GM12891 (cell line): Measurements from ENCODE around the gene THOC5.

Source experiments
- DNase-seq: peaks from one replicate; pipeline ENCODE4 v3.0.0; 2011; ENCODE audit warnings: low spot score; ENCODE audit not compliant: insufficient read length
- FAIRE-seq: peaks from 2 replicates; lab custom pipeline; 2011; peaks lifted over from hg19 to GRCh38; lab: Jason Lieb, UNC
- PAX5 ChIP-seq: IDR thresholded peaks from 2 replicates; pipeline ENCODE4 v1.6.1; 2011; ENCODE audit warnings: low read length, moderate library complexity, mild to moderate bottlenecking; ENCODE audit not compliant: insufficient read depth, severe bottlenecking
- POLR2A ChIP-seq: IDR thresholded peaks from 2 replicates; pipeline ENCODE4 v1.6.1; 2011; ENCODE audit warnings: low read depth, low read length, control low read depth
- POLR2AphosphoS5 ChIP-seq: IDR thresholded peaks from 2 replicates; pipeline ENCODE4 v1.6.1; 2011; ENCODE audit warnings: low read depth, low read length, control low read depth
- POU2F2 ChIP-seq: IDR thresholded peaks from 2 replicates; pipeline ENCODE4 v1.6.1; 2011; ENCODE audit warnings: low read depth, mild to moderate bottlenecking, control low read depth, low read length, moderate library complexity
- SPI1 ChIP-seq: IDR thresholded peaks from 2 replicates; pipeline ENCODE4 v1.6.1; 2011; ENCODE audit warnings: low read depth, low read length, control low read depth
- TAF1 ChIP-seq: IDR thresholded peaks from 2 replicates; pipeline ENCODE4 v1.6.1; 2011; ENCODE audit warnings: low read depth, low read length, control low read depth

The THOC5 gene

GRCh38 chr22:29479417-29480261 is 73.9 kb downstream of the THOC5 start, which contains the start of gene NEFH:
NEFH (plus strand) TSS chr22:29480218; CDS start chr22:29480263, 45 bp downstream.
- DNase-seq (no peak), FAIRE-seq (no peak)
- TF ChIP-seq POLR2A (no peak), SPI1 (no peak), POLR2AphosphoS5 (no peak)

- DNase-seq (no peak), FAIRE-seq (no peak)
- no peak for TF ChIP-seq POLR2AphosphoS5
- TF ChIP-seq TAF1, result no peak
- TF ChIP-seq SPI1, result no peak
- TF ChIP-seq PAX5, result no peak
- TF ChIP-seq POLR2A, result no peak
- TF ChIP-seq POU2F2, result no peak
These were observed 75.0 kb downstream of the THOC5 start for GRCh38 chr22:29478326-29479276.

GRCh38 chr22:29477723-29478318 is 75.7 kb downstream of the THOC5 start:
- no peak for DNase-seq
- no peak for FAIRE-seq
- no peak for TF ChIP-seq POLR2AphosphoS5
- no peak for TF ChIP-seq POLR2A
- no peak for TF ChIP-seq SPI1
- no peak for TF ChIP-seq TAF1
- no peak for TF ChIP-seq PAX5

- DNase-seq (no peak), FAIRE-seq (peak; percentile 13)
- no peak for TF ChIP-seq POLR2AphosphoS5
- no peak for TF ChIP-seq POU2F2
These were observed 77.4 kb downstream of the THOC5 start for GRCh38 chr22:29476116-29476515.

GRCh38 chr22:29475550-29475949 is 78.0 kb downstream of the THOC5 start:
- FAIRE-seq, result peak; percentile 84
- no peak for TF ChIP-seq TAF1
- no peak for TF ChIP-seq SPI1
- TF ChIP-seq POU2F2, result peak; percentile 88
- DNase-seq, result no peak

GRCh38 chr22:29473001-29473400 is 80.6 kb downstream of the THOC5 start:
- no peak for DNase-seq
- TF ChIP-seq POU2F2 (no peak), SPI1 (no peak)
- FAIRE-seq, result no peak

- DNase-seq (peak; percentile 64), FAIRE-seq (peak; percentile 59)
- TF ChIP-seq PAX5 (no peak), POU2F2 (no peak), POLR2A (no peak), SPI1 (no peak), TAF1 (no peak), POLR2AphosphoS5 (no peak)
These were observed 83.2 kb downstream of the THOC5 start for GRCh38 chr22:29470159-29470855.

- DNase-seq, result no peak
- no peak for TF ChIP-seq SPI1
- TF ChIP-seq PAX5, result no peak
- no peak for TF ChIP-seq POU2F2
- no peak for TF ChIP-seq TAF1
- TF ChIP-seq POLR2A, result no peak
- TF ChIP-seq POLR2AphosphoS5, result no peak
- no peak for FAIRE-seq
These were observed 83.8 kb downstream of the THOC5 start for GRCh38 chr22:29469755-29470154.

GRCh38 chr22:29464581-29464980 is 89.0 kb downstream of the THOC5 start:
- TF ChIP-seq TAF1, result no peak
- no peak for TF ChIP-seq POLR2A
- no peak for TF ChIP-seq POLR2AphosphoS5
- no peak for TF ChIP-seq PAX5
- FAIRE-seq, result no peak
- DNase-seq, result no peak
